CD4-positive, alpha-beta T cell (primary cell): ENCODE results near the gene VPS33B. TPM values are rescaled to one million over a fixed set of nuclear protein-coding genes. Genes with fewer than 3 reads are reported as not detected.

Experiments used
- ATAC-seq: fragments of 200-7000 bp; cut with Tn5 transposase; one replicate; pipeline ENCODE4 v1.10.0; 2022; ENCODE audit warnings: mild to moderate bottlenecking; ENCODE audit not compliant: poor library complexity
- CTCF ChIA-PET: fragments of 350-600 bp; sonication (Branson Sonifier 250); formaldehyde crosslinking; loops from one replicate; lab custom pipeline; 2021; ENCODE audit warnings: antibody characterized with exemption, inconsistent platforms; lab: Charles Lee
- POLR2A ChIA-PET: fragments of 350-600 bp; sonication (Branson Sonifier 250); formaldehyde crosslinking; loops from one replicate; lab custom pipeline; 2021; ENCODE audit warnings: antibody characterized with exemption, inconsistent platforms; lab: Charles Lee
- DNase-seq, 14 experiments: peaks; one replicate each; pipeline ENCODE4 v3.0.0-alpha.2; 2013 to 2020; ENCODE audit warnings: mixed read lengths in 2 of 14
- H3K27ac ChIP-seq, 2 donors: one replicate each; pipeline versions ENCODE4 v1.5.1 to v1.7.0; 2013; ENCODE audit warnings: low read length in 2 of 2, low read depth in 1 of 2, mild to moderate bottlenecking in 1 of 2
- H3K27me3 ChIP-seq, 2 experiments: 1 replicate in 1 of 2; 2 replicates in 1 of 2; pipeline versions ENCODE4 v1.6.1 to v1.7.0; 2013; ENCODE audit warnings: low read length in 2 of 2, control low read depth in 1 of 2, mild to moderate bottlenecking in 1 of 2, moderate library complexity in 1 of 2; ENCODE audit not compliant: insufficient read depth in 2 of 2, control insufficient read depth in 1 of 2
- H3K36me3 ChIP-seq: one replicate; pipeline ENCODE4 v1.6.1; 2013; ENCODE audit warnings: low read length, control low read depth; ENCODE audit not compliant: insufficient read depth
- H3K4me1 ChIP-seq: one replicate; pipeline ENCODE4 v1.6.1; 2013; ENCODE audit warnings: low read length, control low read depth; ENCODE audit not compliant: insufficient read depth
- H3K4me3 ChIP-seq: one replicate; pipeline ENCODE4 v1.5.1; 2013; ENCODE audit warnings: mild to moderate bottlenecking, low read length, moderate library complexity
- H3K9me3 ChIP-seq, 2 experiments: 1 replicate in 1 of 2; 2 replicates in 1 of 2; pipeline versions ENCODE4 v1.6.1 to v1.7.0; 2013; ENCODE audit warnings: low read length in 2 of 2, mild to moderate bottlenecking in 2 of 2, control low read depth in 1 of 2, moderate library complexity in 1 of 2; ENCODE audit not compliant: control insufficient read depth in 1 of 2, insufficient read depth in 1 of 2
- H3K27ac Mint-ChIP-seq: one replicate; pipeline ENCODE4 v1.8.0; 2020; ENCODE audit warnings: mixed read lengths
- H3K27me3 Mint-ChIP-seq: one replicate; pipeline ENCODE4 v1.8.0; 2021; ENCODE audit warnings: mixed read lengths
- H3K36me3 Mint-ChIP-seq: one replicate; pipeline ENCODE4 v1.8.0; 2021; ENCODE audit warnings: low read depth, mixed read lengths
- H3K4me1 Mint-ChIP-seq: one replicate; pipeline ENCODE4 v1.8.0; 2021; ENCODE audit warnings: low read depth, mixed read lengths
- H3K4me3 Mint-ChIP-seq: one replicate; pipeline ENCODE4 v1.8.0; 2020; ENCODE audit warnings: mild to moderate bottlenecking, mixed read lengths
- H3K9me3 Mint-ChIP-seq: one replicate; pipeline ENCODE4 v1.8.0; 2020; ENCODE audit warnings: mixed read lengths
- CTCF ChIP-seq: fragments of 200-600 bp; IDR thresholded peaks from one replicate; pipeline ENCODE4 v1.8.0; 2022; ENCODE audit warnings: antibody characterized with exemption, mild to moderate bottlenecking
- intact Hi-C, 2 experiments: fragments of 100-400 bp; cut with DNase I in 1 of 2; cut with micrococcal nuclease in 1 of 2; formaldehyde crosslinking; loops; one replicate each; pipeline versions ENCODE4 v1.15.1 to v1.9.0; 2023 to 2025; cut with DNase I, micrococcal nuclease
- total RNA-seq, 174 experiments: library from RNA in 2 of 174; stranded (reverse) in 2 of 174; gene quantifications; one replicate each; pipeline ENCODE4 v1.2.3 and lab custom pipeline; 2021 to 2026

VPS33B gene
- total RNA-seq, 2 experiments from 2014 or later: 17.2 to 23.8 TPM

GRCh38 chr15:90974216-90974615, 48.2 kb downstream of the VPS33B start:
- Mint-ChIP-seq H3K27ac (no peak overlapping the region), H3K36me3 (no peaks in the 10 kb centered on the region), H3K9me3 (no peaks in the 10 kb centered on the region), H3K4me3 (no peak overlapping the region), H3K27me3 (no peaks in the 10 kb centered on the region), H3K4me1 (no peaks in the 10 kb centered on the region)
- Histone ChIP-seq H3K4me1 (no peaks in the 10 kb centered on the region), H3K4me3 (no peak overlapping the region), H3K9me3 (no peaks in the 10 kb centered on the region), H3K36me3 (no peaks in the 10 kb centered on the region), H3K27me3 (no peaks in the 10 kb centered on the region), H3K27ac (no peak overlapping the region)
- intact Hi-C loops: no loop called here
- CTCF ChIA-PET: no interaction called here
- ATAC-seq (no peak), DNase-seq (no peak)
- TF ChIP-seq CTCF: no peak
- POLR2A ChIA-PET: no interaction called here

- peaks cover 1% of the 10 kb centered on the region for H3K36me3 Mint-ChIP-seq
- no peaks in the 10 kb centered on the region for H3K27me3 Mint-ChIP-seq
- Histone ChIP-seq H3K27me3 (no peaks in the 10 kb centered on the region), H3K9me3 (no peaks in the 10 kb centered on the region), H3K27ac (no peak overlapping the region), H3K36me3 (no peaks in the 10 kb centered on the region), H3K4me1 (no peaks in the 10 kb centered on the region), H3K4me3 (no peak overlapping the region)
- CTCF ChIA-PET: interaction anchor here (0.6 to 0.7 kb wide), 3 partner anchors 15 to 295 kb away, joined by 3 to 5 read pairs (median 4); no protein-coding TSS in a partner anchor
- no peaks in the 10 kb centered on the region for H3K9me3 Mint-ChIP-seq
- no peak for ATAC-seq
- POLR2A ChIA-PET: interaction anchor here (0.6 kb wide), 1 partner anchor 1737 kb away, joined by 5 read pairs; no protein-coding TSS in a partner anchor
- no peak for DNase-seq
- intact Hi-C loops: no loop called here
- no peak for TF ChIP-seq CTCF
- H3K4me3 Mint-ChIP-seq: no peak overlapping the region
- no peaks in the 10 kb centered on the region for H3K4me1 Mint-ChIP-seq
- no peak overlapping the region for H3K27ac Mint-ChIP-seq
These were observed 50.3 kb downstream of the VPS33B start for GRCh38 chr15:90972133-90972532.

- H3K4me3 Mint-ChIP-seq: no peak overlapping the region
- POLR2A ChIA-PET: no interaction called here
- Histone ChIP-seq H3K9me3 (no peaks in the 10 kb centered on the region), H3K4me1 (no peaks in the 10 kb centered on the region), H3K36me3 (no peaks in the 10 kb centered on the region), H3K27ac (no peak overlapping the region), H3K27me3 (no peaks in the 10 kb centered on the region), H3K4me3 (no peak overlapping the region)
- CTCF ChIA-PET: no interaction called here
- H3K27ac Mint-ChIP-seq: no peak overlapping the region
- no peaks in the 10 kb centered on the region for H3K9me3 Mint-ChIP-seq
- H3K36me3 Mint-ChIP-seq: peaks cover 13% of the 10 kb centered on the region
- H3K4me1 Mint-ChIP-seq: no peaks in the 10 kb centered on the region
- no peak for TF ChIP-seq CTCF
- no peaks in the 10 kb centered on the region for H3K27me3 Mint-ChIP-seq
- intact Hi-C loops: no loop called here
- DNase-seq (no peak), ATAC-seq (no peak)
These were observed 52.1 kb downstream of the VPS33B start for GRCh38 chr15:90970274-90970673.
